Neuronal stem cell (in vitro differentiated cells): ENCODE data around the gene EVL.

ENCODE experiments used
- DNase-seq: peaks from one replicate; pipeline ENCODE4 v3.0.0-alpha.2; 2013; ENCODE audit warnings: low spot score
- H2AFZ ChIP-seq: one replicate; pipeline ENCODE4 v1.6.1; 2013; ENCODE audit warnings: mild to moderate bottlenecking, low read length, inconsistent platforms
- H2AK5ac ChIP-seq: 2 replicates; pipeline ENCODE4 v1.6.1; 2013; ENCODE audit warnings: low read depth, mild to moderate bottlenecking, inconsistent platforms, low read length, moderate library complexity, mixed read lengths
- H2BK120ac ChIP-seq: 2 replicates; pipeline ENCODE4 v1.6.1; 2013; ENCODE audit warnings: low read depth, mild to moderate bottlenecking, inconsistent platforms, low read length, moderate library complexity, mixed read lengths
- H2BK12ac ChIP-seq: one replicate; pipeline ENCODE4 v1.6.1; 2013; ENCODE audit warnings: low read length, inconsistent platforms
- H2BK15ac ChIP-seq: 2 replicates; pipeline ENCODE4 v1.6.1; 2013; ENCODE audit warnings: mild to moderate bottlenecking, low read length, inconsistent platforms, mixed read lengths
- H2BK5ac ChIP-seq: one replicate; pipeline ENCODE4 v1.6.1; 2013; ENCODE audit warnings: inconsistent platforms, mild to moderate bottlenecking, low read length, moderate library complexity
- H3K14ac ChIP-seq: one replicate; pipeline ENCODE4 v1.6.1; 2013; ENCODE audit warnings: low read length, inconsistent platforms
- H3K18ac ChIP-seq: 2 replicates; pipeline ENCODE4 v1.6.1; 2013; ENCODE audit warnings: low read length, inconsistent platforms
- H3K23ac ChIP-seq: 2 replicates; pipeline ENCODE4 v1.6.1; 2013; ENCODE audit warnings: low read depth, mild to moderate bottlenecking, mixed read lengths, low read length, inconsistent platforms; ENCODE audit not compliant: poor library complexity
- H3K27ac ChIP-seq: replicated peaks from 3 replicates; pipeline ENCODE4 v1.5.1; 2013; ENCODE audit warnings: low read length, inconsistent platforms
- H3K27me3 ChIP-seq, 3 experiments: 2 replicates each; pipeline ENCODE4 v1.6.1; 2013; ENCODE audit warnings: low read length in 3 of 3, mild to moderate bottlenecking in 2 of 3, inconsistent platforms in 1 of 3, low read depth in 1 of 3, mixed read lengths in 1 of 3, moderate library complexity in 1 of 3; ENCODE audit not compliant: control insufficient read depth in 3 of 3, insufficient read depth in 3 of 3
- H3K36me3 ChIP-seq, 2 donors: replicated peaks in 1 of 2; 2 replicates each; pipeline ENCODE4 v1.6.1; 2013; ENCODE audit warnings: low read length in 2 of 2; ENCODE audit not compliant: control insufficient read depth in 2 of 2, insufficient read depth in 2 of 2
- H3K4ac ChIP-seq: 2 replicates; pipeline ENCODE4 v1.6.1; 2013; ENCODE audit warnings: inconsistent platforms, mild to moderate bottlenecking, low read length, moderate library complexity
- H3K4me1 ChIP-seq, 2 donors: 1 replicate in 1 of 2; 2 replicates in 1 of 2; pipeline ENCODE4 v1.6.1; 2013; ENCODE audit warnings: low read length in 2 of 2, low read depth in 1 of 2; ENCODE audit not compliant: control insufficient read depth in 2 of 2, insufficient read depth in 1 of 2
- H3K4me2 ChIP-seq: one replicate; pipeline ENCODE4 v1.6.1; 2013; ENCODE audit warnings: mild to moderate bottlenecking, low read length, inconsistent platforms; ENCODE audit not compliant: insufficient read depth, poor library complexity, severe bottlenecking
- H3K4me3 ChIP-seq, 2 donors: 2 replicates each; pipeline ENCODE4 v1.5.1; 2013; ENCODE audit warnings: low read length in 2 of 2, mild to moderate bottlenecking in 2 of 2, inconsistent platforms in 1 of 2, moderate library complexity in 1 of 2
- H3K79me1 ChIP-seq: one replicate; pipeline ENCODE4 v1.6.1; 2013; ENCODE audit warnings: low read depth, mild to moderate bottlenecking, inconsistent platforms, low read length, moderate library complexity
- H3K9ac ChIP-seq: one replicate; pipeline ENCODE4 v1.6.1; 2013; ENCODE audit warnings: mild to moderate bottlenecking, low read depth, low read length, inconsistent platforms; ENCODE audit not compliant: poor library complexity
- H3K9me3 ChIP-seq, 2 donors: replicated peaks in 1 of 2; 2 replicates each; pipeline versions ENCODE3 to v1.6.1; 2013; ENCODE audit warnings: low read length in 2 of 2, mild to moderate bottlenecking in 2 of 2, inconsistent platforms in 1 of 2, low read depth in 1 of 2, mixed read lengths in 1 of 2, moderate library complexity in 1 of 2; ENCODE audit not compliant: control insufficient read depth in 2 of 2, insufficient read depth in 1 of 2
- H4K8ac ChIP-seq: one replicate; pipeline ENCODE4 v1.6.1; 2013; ENCODE audit warnings: low read depth, mild to moderate bottlenecking, inconsistent platforms, low read length, moderate library complexity
- H4K91ac ChIP-seq: one replicate; pipeline ENCODE4 v1.6.1; 2013; ENCODE audit warnings: low read length, low read depth, mild to moderate bottlenecking, inconsistent platforms; ENCODE audit not compliant: poor library complexity
- WGBS, 2 donors: extraction: QIAGEN DNeasy Blood & Tissue Kit; methylation state at CpG; one replicate each; pipeline ENCODE4 v1.1.7; 2013; ENCODE audit warnings: missing lambda C conversion rate in 2 of 2, mixed read lengths in 1 of 2; ENCODE audit not compliant: insufficient read length in 2 of 2, insufficient replicate concordance in 1 of 2; ENCODE audit errors: extremely low coverage in 2 of 2; 5-methylcytosine and 5-hydroxymethylcytosine counted together

The EVL gene

GRCh38 chr14:100080206-100080605 lies 15.0 kb downstream of the EVL start:
- Histone ChIP-seq H3K23ac (no peak overlapping the region), H2BK15ac (no peak overlapping the region)
- DNase-seq = no peak

GRCh38 chr14:100081997-100082625 lies 16.9 kb downstream of the EVL start:
- Histone ChIP-seq H4K91ac (no peak overlapping the region), H3K36me3 (peaks cover 7 to 28% of the 10 kb centered on the region in 2 donors), H3K4ac (no peak overlapping the region), H3K18ac (no peak overlapping the region), H2BK12ac (no peak overlapping the region), H3K23ac (no peak overlapping the region), H4K8ac (no peak overlapping the region), H2BK5ac (no peak overlapping the region), H3K9me3 (peaks cover 0 to 6% of the 10 kb centered on the region in 2 donors), H3K4me1 (peaks cover 0 to 2% of the 10 kb centered on the region in 2 donors), H2AFZ (no peak overlapping the region), H3K14ac (no peak overlapping the region), H3K4me3 (no peak overlapping the region), H2BK15ac (no peak overlapping the region), H2BK120ac (no peak overlapping the region), H3K27me3 (no peaks in the 10 kb centered on the region), H3K27ac (no peak overlapping the region), H2AK5ac (no peak overlapping the region), H3K9ac (no peak overlapping the region), H3K4me2 (no peak overlapping the region), H3K79me1 (peaks cover 5% of the 10 kb centered on the region)
- no peak for DNase-seq
- no CpG with 5 or more reads among the region's 12 CpGs for WGBS, 2 donors

More at GRCh38 chr14:100080206-100080605, 15.0 kb downstream of the EVL start:
- H3K14ac ChIP-seq = no peak overlapping the region
- peaks cover 0 to 2% of the 10 kb centered on the region in 2 donors for H3K4me1 ChIP-seq
- H3K79me1 ChIP-seq = peaks cover 5% of the 10 kb centered on the region
- H2BK12ac ChIP-seq = no peak overlapping the region
- no peak overlapping the region for H3K9ac ChIP-seq
- H3K27me3 ChIP-seq = no peaks in the 10 kb centered on the region
- H2AFZ ChIP-seq = no peak overlapping the region
- no peak overlapping the region for H2AK5ac ChIP-seq
- no peak overlapping the region for H4K91ac ChIP-seq
- peaks cover 0 to 4% of the 10 kb centered on the region in 2 donors for H3K9me3 ChIP-seq
- no peak overlapping the region for H4K8ac ChIP-seq
- no CpG with 5 or more reads among the region's 5 CpGs for WGBS, 2 donors
- H2BK5ac ChIP-seq = no peak overlapping the region
- H3K36me3 ChIP-seq = peaks cover 2 to 11% of the 10 kb centered on the region in 2 donors
- no peak overlapping the region for H3K27ac ChIP-seq
- no peak overlapping the region for H3K18ac ChIP-seq
- no peak overlapping the region for H3K4ac ChIP-seq
- no peak overlapping the region for H3K4me2 ChIP-seq
- no peak overlapping the region for H2BK120ac ChIP-seq
- no peak overlapping the region for H3K4me3 ChIP-seq

GRCh38 chr14:100082723-100083122 lies 17.5 kb downstream of the EVL start:
- no CpG with 5 or more reads among the region's 3 CpGs for WGBS, 2 donors
- H3K79me1 ChIP-seq = peaks cover 5% of the 10 kb centered on the region
- no peak overlapping the region for H3K14ac ChIP-seq
- no peak overlapping the region for H3K23ac ChIP-seq
- DNase-seq = no peak
- H3K4ac ChIP-seq = no peak overlapping the region
- H3K27me3 ChIP-seq = no peaks in the 10 kb centered on the region
- no peak overlapping the region for H2BK5ac ChIP-seq
- no peak overlapping the region for H3K18ac ChIP-seq
- H3K4me1 ChIP-seq = peaks cover 0 to 2% of the 10 kb centered on the region in 2 donors
- H3K36me3 ChIP-seq = peaks cover 8 to 34% of the 10 kb centered on the region in 2 donors
- no peak overlapping the region for H2AFZ ChIP-seq
- no peak overlapping the region for H3K9ac ChIP-seq
- H4K91ac ChIP-seq = no peak overlapping the region
- no peak overlapping the region for H2AK5ac ChIP-seq
- no peak overlapping the region for H3K4me3 ChIP-seq
- no peak overlapping the region for H2BK15ac ChIP-seq
- H3K9me3 ChIP-seq = peaks cover 0 to 6% of the 10 kb centered on the region in 2 donors
- H3K27ac ChIP-seq = no peak overlapping the region
- no peak overlapping the region for H2BK12ac ChIP-seq
- no peak overlapping the region for H2BK120ac ChIP-seq
- no peak overlapping the region for H4K8ac ChIP-seq
- no peak overlapping the region for H3K4me2 ChIP-seq

DNA sequence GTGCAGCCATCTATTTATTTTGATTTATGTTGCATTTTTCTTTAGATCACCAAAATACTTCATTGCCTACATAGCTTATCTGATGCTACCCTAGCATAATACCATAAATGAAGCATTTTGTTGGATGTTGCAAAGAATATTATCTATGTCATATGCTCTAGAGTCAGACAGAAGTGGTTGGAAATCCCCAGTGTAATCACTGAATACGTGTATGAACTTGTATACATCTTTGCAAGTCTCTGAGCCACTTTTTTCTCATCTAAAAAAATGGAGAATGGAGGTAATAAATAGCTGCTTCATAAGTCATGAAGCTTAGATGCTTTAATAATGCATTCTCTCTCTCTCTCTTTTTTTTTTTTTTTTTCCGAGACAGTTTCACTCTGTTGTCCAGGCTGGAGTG lies 18.5 kb downstream of the EVL start:
- no peak overlapping the region for H2BK120ac ChIP-seq
- H3K27ac ChIP-seq = no peak overlapping the region
- DNase-seq = no peak
- H2BK15ac ChIP-seq = no peak overlapping the region
- no peak overlapping the region for H3K18ac ChIP-seq
- H3K4me3 ChIP-seq = no peak overlapping the region
- H2BK5ac ChIP-seq = no peak overlapping the region
- no peak overlapping the region for H4K91ac ChIP-seq
- no peak overlapping the region for H2AFZ ChIP-seq
- H3K9ac ChIP-seq = no peak overlapping the region
- peaks cover 11 to 44% of the 10 kb centered on the region in 2 donors for H3K36me3 ChIP-seq
- H2BK12ac ChIP-seq = no peak overlapping the region
- no peak overlapping the region for H3K23ac ChIP-seq
- H3K4me1 ChIP-seq = no peaks in the 10 kb centered on the region
- no CpG with 5 or more reads among the region's 2 CpGs for WGBS, 2 donors
- H4K8ac ChIP-seq = no peak overlapping the region
- H3K9me3 ChIP-seq = peaks cover 0 to 2% of the 10 kb centered on the region in 2 donors
- H3K4me2 ChIP-seq = no peak overlapping the region
- H3K79me1 ChIP-seq = peaks cover 5% of the 10 kb centered on the region
- no peak overlapping the region for H3K14ac ChIP-seq
- no peak overlapping the region for H2AK5ac ChIP-seq
- H3K4ac ChIP-seq = no peak overlapping the region
- H3K27me3 ChIP-seq = no peaks in the 10 kb centered on the region
